Omental fat pad (tissue), 4 donors: ENCODE measurements around the gene TOE1. TPM values are rescaled to one million over a fixed set of nuclear protein-coding genes. Genes with fewer than 3 reads are reported as not detected.

Experiments used
- ATAC-seq: fragments of 150-250 bp; one replicate; pipeline ENCODE4 v1.9.1; 2016; ENCODE audit warnings: mild to moderate bottlenecking, moderate library complexity; ENCODE audit not compliant: low FRiP score
- DNase-seq: peaks from one replicate; pipeline ENCODE4 v3.0.0-alpha.2; 2019; ENCODE audit warnings: low spot score
- total RNA-seq, 4 donors: library from RNA; depleted of rRNA; stranded (reverse); fragments of >200 nt; gene quantifications; one replicate each; pipeline ENCODE4 v1.1.0, GENCODE V29; 2016
- TF ChIP-seq, protein P1 (sequence below), 3 donors: fragments of 450-650 bp; IDR thresholded peaks; one replicate each; pipeline ENCODE4 v1.5.1; 2016 to 2017; ENCODE audit warnings: antibody characterized with exemption in 3 of 3, mild to moderate bottlenecking in 3 of 3, moderate library complexity in 2 of 3

The TOE1 gene
- total RNA-seq, 4 donors from 2014 or later = 6.1 to 14.3 (median 7.4) TPM

DNA sequence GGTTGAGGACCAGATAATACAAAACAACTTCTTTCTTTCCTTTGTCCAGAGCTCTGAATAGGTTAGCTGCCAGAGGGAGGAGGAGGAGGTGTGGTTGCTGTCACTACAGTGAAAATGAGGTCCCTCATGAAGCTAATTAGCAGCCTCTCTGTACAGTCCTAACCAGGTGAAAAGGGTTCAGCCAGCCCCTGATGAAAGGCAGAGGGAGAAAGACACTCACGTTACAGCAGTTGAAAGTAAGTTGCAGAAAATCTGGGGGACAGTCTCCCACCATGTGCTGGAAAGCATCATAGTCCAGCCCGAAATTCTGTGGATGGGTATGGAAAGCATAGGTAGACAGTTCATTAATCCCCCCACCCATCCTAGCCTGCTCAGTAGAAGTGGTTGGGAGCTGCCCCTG, 6.5 kb downstream of the TOE1 start:
- DNase-seq (no peak), ATAC-seq (no peak)
- TF ChIP-seq, protein P1, sequence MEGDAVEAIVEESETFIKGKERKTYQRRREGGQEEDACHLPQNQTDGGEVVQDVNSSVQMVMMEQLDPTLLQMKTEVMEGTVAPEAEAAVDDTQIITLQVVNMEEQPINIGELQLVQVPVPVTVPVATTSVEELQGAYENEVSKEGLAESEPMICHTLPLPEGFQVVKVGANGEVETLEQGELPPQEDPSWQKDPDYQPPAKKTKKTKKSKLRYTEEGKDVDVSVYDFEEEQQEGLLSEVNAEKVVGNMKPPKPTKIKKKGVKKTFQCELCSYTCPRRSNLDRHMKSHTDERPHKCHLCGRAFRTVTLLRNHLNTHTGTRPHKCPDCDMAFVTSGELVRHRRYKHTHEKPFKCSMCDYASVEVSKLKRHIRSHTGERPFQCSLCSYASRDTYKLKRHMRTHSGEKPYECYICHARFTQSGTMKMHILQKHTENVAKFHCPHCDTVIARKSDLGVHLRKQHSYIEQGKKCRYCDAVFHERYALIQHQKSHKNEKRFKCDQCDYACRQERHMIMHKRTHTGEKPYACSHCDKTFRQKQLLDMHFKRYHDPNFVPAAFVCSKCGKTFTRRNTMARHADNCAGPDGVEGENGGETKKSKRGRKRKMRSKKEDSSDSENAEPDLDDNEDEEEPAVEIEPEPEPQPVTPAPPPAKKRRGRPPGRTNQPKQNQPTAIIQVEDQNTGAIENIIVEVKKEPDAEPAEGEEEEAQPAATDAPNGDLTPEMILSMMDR (IDR thresholded peaks at IDR 0.05) = no peak

- no peak for DNase-seq
- no peak for ATAC-seq
- TF ChIP-seq, protein P1 (IDR thresholded peaks at IDR 0.05) = no peak
Observed at GRCh38 chr1:45348020-45348419, 8.1 kb downstream of the TOE1 start.

DNA sequence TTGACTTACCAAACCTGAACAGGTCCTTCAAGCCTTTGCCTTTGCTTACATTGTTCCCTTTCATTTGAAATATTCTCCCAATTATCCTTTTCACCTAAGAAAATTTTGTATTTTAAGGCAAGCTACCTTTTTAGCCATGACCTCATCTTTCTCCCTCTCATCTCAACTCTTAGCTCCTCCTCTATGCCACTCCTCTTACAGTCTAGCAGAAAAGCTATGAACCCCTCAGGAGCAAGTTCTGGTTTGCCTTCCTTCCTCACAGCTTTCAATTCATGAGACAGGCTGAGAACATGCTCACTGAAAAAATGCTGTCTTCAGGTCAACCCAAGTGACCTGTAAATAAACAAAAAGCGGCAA, 8.6 kb downstream of the TOE1 start:
- TF ChIP-seq, protein P1 (IDR thresholded peaks at IDR 0.05) = no peak
- ATAC-seq = peak; percentile 1
- DNase-seq = no peak

DNA sequence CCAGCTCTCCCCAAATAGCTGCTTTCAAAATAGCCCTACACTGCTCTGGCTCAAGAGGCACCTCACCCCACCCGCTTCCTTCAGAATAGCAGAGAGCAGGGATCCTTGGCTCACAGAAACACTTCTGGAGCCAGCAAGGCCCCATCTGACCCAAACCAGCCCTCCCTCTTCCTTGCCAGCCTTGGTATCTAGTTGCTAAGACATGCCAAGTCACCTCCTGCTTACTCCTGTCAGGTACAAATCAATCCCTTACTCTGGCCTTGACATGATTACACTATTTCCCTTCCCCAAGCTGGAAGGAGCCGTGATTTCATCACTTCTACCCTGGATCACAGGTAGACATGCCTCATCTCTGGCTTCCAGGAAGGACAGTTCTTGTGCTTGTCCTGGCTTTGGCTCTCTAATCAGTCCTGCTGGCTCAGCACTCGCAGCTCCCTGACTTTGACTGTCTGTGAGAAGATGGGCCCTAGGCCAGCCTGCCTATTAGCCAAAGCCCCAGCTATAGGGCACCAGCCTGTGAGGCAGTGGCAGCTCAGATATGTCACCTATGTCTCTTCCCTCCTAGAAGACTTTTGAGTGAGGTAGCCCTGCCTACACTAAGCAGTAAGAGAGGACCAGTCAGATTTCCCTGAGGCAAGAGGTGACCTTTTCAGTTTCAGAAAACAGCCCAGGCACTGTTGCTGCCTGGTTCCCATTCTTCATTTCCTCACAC, 9.2 kb downstream of the TOE1 start:
- TF ChIP-seq, protein P1 (IDR thresholded peaks at IDR 0.05) = no peak

GRCh38 chr1:45351508-45351907, 11.5 kb downstream of the TOE1 start:
- TF ChIP-seq, protein P1 (IDR thresholded peaks at IDR 0.05) = no peak
- ATAC-seq (no peak), DNase-seq (no peak)

More for the DNA sequence above, 9.2 kb downstream of the TOE1 start:
- no peak for DNase-seq
- ATAC-seq = peak; percentile 74

GRCh38 chr1:45353685-45354084, 13.7 kb downstream of the TOE1 start:
- TF ChIP-seq, protein P1 (IDR thresholded peaks at IDR 0.05) = no peak
- DNase-seq (no peak), ATAC-seq (no peak)

DNA sequence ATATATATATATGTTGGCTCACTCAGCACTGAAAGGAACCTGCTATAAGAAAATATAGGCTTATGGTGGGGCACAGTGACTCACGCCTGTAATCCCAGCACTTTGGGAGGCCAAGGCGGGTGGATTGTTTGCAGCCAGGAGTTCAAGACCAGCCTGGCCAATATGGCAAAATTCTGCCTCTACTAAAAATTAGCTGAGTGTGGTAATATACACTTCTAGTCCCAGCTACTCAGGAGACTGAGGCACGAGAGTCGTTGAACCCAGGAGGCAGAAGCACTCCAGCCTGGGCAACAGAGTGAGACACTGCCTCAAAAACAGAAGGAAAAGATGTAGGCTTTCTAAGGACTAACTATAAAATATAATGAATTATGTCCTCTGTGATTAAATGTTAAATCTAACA, 14.9 kb downstream of the TOE1 start:
- TF ChIP-seq, protein P1 (IDR thresholded peaks at IDR 0.05) = no peak
- DNase-seq (no peak), ATAC-seq (no peak)
